Measurements from ENCODE around the gene ACSF2. TPM values are rescaled to one million over a fixed set of nuclear protein-coding genes. Genes with fewer than 3 reads are reported as not detected.
"Not testable (repeated sequence)": the region's sequence is repeated elsewhere in the genome, so short reads cannot be mapped to it uniquely, and the experiment has no call there.

The ACSF2 gene
- total RNA-seq, 1 donor from 2014 or later = 28.8 TPM

DNA sequence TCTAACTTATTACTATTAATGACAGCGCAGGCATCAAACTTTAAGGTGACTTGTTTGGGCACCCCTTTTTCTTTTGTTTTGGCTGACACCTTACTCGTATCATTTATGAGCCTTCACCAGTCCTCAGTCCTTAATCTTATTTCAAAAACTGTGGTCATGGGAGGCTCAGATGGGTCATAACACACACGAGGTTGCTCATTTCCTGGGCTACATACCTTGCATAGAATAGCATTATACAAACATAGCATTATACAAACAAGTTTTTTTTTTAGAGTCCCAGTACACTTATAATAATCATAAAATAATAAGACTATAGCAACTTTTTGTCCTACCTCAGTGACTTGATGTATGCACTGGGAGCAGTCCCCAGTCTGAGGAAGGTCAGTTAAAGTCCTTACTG is 11.2 kb upstream of the ACSF2 start:
- Mint-ChIP-seq H3K9me3 (peaks cover 9% of the 10 kb centered on the region), H3K27me3 (ENCODE audit: insufficient read depth, low read depth) (peaks cover 7% of the 10 kb centered on the region), H3K4me1 (no peaks in the 10 kb centered on the region), H3K4me3 (no peak overlapping the region), H3K36me3 (peaks cover 2% of the 10 kb centered on the region), H3K27ac (no peak overlapping the region)
- no peak for DNase-seq (ENCODE audit: low spot score)
- Histone ChIP-seq H3F3A (ENCODE audit: low read depth) (no peaks in the 10 kb centered on the region), H3K9me3 (ENCODE audit: low read depth) (no peaks in the 10 kb centered on the region), H3K27ac (no peak overlapping the region), H3K79me2 (ENCODE audit: low read depth) (no peaks in the 10 kb centered on the region), H3K36me3 (no peaks in the 10 kb centered on the region), H3K4me2 (no peak overlapping the region), H3K4me3 (no peak overlapping the region), H3K4me1 (no peaks in the 10 kb centered on the region), H2AFZ (replicated peaks) (no peak overlapping the region), H3K27me3 (no peaks in the 10 kb centered on the region), H4K20me1 (ENCODE audit: low read depth) (no peaks in the 10 kb centered on the region), H3K9ac (no peak overlapping the region)
- TF ChIP-seq EZH2phosphoT487 (IDR thresholded peaks at IDR 0.05) = no peak
- TF ChIP-seq, protein P1, sequence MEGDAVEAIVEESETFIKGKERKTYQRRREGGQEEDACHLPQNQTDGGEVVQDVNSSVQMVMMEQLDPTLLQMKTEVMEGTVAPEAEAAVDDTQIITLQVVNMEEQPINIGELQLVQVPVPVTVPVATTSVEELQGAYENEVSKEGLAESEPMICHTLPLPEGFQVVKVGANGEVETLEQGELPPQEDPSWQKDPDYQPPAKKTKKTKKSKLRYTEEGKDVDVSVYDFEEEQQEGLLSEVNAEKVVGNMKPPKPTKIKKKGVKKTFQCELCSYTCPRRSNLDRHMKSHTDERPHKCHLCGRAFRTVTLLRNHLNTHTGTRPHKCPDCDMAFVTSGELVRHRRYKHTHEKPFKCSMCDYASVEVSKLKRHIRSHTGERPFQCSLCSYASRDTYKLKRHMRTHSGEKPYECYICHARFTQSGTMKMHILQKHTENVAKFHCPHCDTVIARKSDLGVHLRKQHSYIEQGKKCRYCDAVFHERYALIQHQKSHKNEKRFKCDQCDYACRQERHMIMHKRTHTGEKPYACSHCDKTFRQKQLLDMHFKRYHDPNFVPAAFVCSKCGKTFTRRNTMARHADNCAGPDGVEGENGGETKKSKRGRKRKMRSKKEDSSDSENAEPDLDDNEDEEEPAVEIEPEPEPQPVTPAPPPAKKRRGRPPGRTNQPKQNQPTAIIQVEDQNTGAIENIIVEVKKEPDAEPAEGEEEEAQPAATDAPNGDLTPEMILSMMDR (IDR thresholded peaks at IDR 0.05) = no peak
- no peak for TF ChIP-seq EZH2 (IDR thresholded peaks at IDR 0.05)

DNA sequence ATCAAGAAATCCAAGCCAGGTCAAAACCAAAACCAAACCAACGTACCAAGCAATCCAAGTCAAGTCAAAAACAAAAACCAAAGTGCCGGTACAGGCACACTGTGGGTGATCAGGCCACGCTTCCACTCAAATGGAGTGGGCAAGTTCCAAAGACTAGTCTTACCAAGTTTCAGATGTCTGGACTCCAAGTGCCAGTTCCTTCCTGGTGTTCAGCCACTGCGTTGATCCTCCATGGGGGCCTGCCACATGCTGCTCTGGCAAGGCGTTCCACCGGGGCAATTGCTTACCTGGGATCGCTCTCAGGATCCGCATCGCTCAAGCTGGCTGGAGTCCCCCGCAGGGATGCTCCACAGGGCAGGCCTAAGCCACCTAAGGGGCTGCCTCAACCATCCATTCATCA is 6.4 kb upstream of the ACSF2 start:
- H3K36me3 ChIP-seq; H3K79me2 ChIP-seq (ENCODE audit: low read depth); H3K27ac Mint-ChIP-seq; H4K20me1 ChIP-seq (ENCODE audit: low read depth); H3K9me3 ChIP-seq (ENCODE audit: low read depth); H3K27me3 ChIP-seq; H2AFZ ChIP-seq (replicated peaks); H3K4me1 Mint-ChIP-seq; DNase-seq (ENCODE audit: low spot score); H3K4me1 ChIP-seq; H3K27me3 Mint-ChIP-seq (ENCODE audit: insufficient read depth, low read depth); H3K4me2 ChIP-seq; H3K27ac ChIP-seq; H3F3A ChIP-seq (ENCODE audit: low read depth); H3K9ac ChIP-seq; H3K36me3 Mint-ChIP-seq; H3K4me3 ChIP-seq: not testable (repeated sequence)
- Mint-ChIP-seq H3K9me3 (peaks cover 17% of the 10 kb centered on the region), H3K4me3 (peak overlapping the region; percentile 33)

- Histone ChIP-seq H2AFZ (replicated peaks) (no peak overlapping the region), H3K9ac (no peak overlapping the region), H3K27me3 (peaks cover 13% of the 10 kb centered on the region), H3K79me2 (ENCODE audit: low read depth) (no peaks in the 10 kb centered on the region), H3K4me1 (peaks cover 3% of the 10 kb centered on the region), H3F3A (ENCODE audit: low read depth) (peaks cover 5% of the 10 kb centered on the region), H3K4me3 (no peak overlapping the region), H3K27ac (no peak overlapping the region), H3K9me3 (ENCODE audit: low read depth) (no peaks in the 10 kb centered on the region), H4K20me1 (ENCODE audit: low read depth) (no peaks in the 10 kb centered on the region), H3K4me2 (no peak overlapping the region), H3K36me3 (no peaks in the 10 kb centered on the region)
- Mint-ChIP-seq H3K4me3 (no peak overlapping the region), H3K4me1 (peaks cover under 1% of the 10 kb centered on the region), H3K27ac (no peak overlapping the region), H3K9me3 (peaks cover 17% of the 10 kb centered on the region), H3K27me3 (ENCODE audit: insufficient read depth, low read depth) (peaks cover 3% of the 10 kb centered on the region), H3K36me3 (peaks cover 2% of the 10 kb centered on the region)
- no peak for DNase-seq (ENCODE audit: low spot score)
- TF ChIP-seq, protein P1 (IDR thresholded peaks at IDR 0.05) = no peak
- TF ChIP-seq EZH2phosphoT487 (IDR thresholded peaks at IDR 0.05) = no peak
- TF ChIP-seq EZH2 (IDR thresholded peaks at IDR 0.05) = no peak
Measured at GRCh38 chr17:50420419-50421112, 5.5 kb upstream of the ACSF2 start.

GRCh38 chr17:50421308-50422051 is 4.5 kb upstream of the ACSF2 start:
- Histone ChIP-seq H3K79me2 (ENCODE audit: low read depth) (no peaks in the 10 kb centered on the region), H3K4me1 (peaks cover 6% of the 10 kb centered on the region), H3K36me3 (no peaks in the 10 kb centered on the region), H3K27me3 (peaks cover 16% of the 10 kb centered on the region), H3K4me2 (no peak overlapping the region), H3K9ac (no peak overlapping the region), H3K4me3 (no peak overlapping the region), H2AFZ (replicated peaks) (no peak overlapping the region), H3F3A (ENCODE audit: low read depth) (peaks cover 7% of the 10 kb centered on the region), H3K9me3 (ENCODE audit: low read depth) (no peaks in the 10 kb centered on the region), H3K27ac (no peak overlapping the region), H4K20me1 (ENCODE audit: low read depth) (no peaks in the 10 kb centered on the region)
- peaks cover 2% of the 10 kb centered on the region for H3K36me3 Mint-ChIP-seq
- H3K27ac Mint-ChIP-seq = no peak overlapping the region
- H3K4me3 Mint-ChIP-seq = no peak overlapping the region
- peaks cover 3% of the 10 kb centered on the region for H3K4me1 Mint-ChIP-seq
- TF ChIP-seq, protein P1 (IDR thresholded peaks at IDR 0.05) = no peak
- TF ChIP-seq EZH2phosphoT487 (IDR thresholded peaks at IDR 0.05) (no peak), EZH2 (IDR thresholded peaks at IDR 0.05) (no peak)
- DNase-seq (ENCODE audit: low spot score) = no peak
- peaks cover 17% of the 10 kb centered on the region for H3K9me3 Mint-ChIP-seq
- no peaks in the 10 kb centered on the region for H3K27me3 Mint-ChIP-seq (ENCODE audit: insufficient read depth, low read depth)

Data from neural progenitor cell (in vitro differentiated cells).